Activated CD4-positive, alpha-beta memory T cell treated with anti-CD3 and anti-CD28 coated beads for 36 hours (primary cell): ENCODE measurements around the gene RPS2. TPM values are rescaled to one million over a fixed set of nuclear protein-coding genes. Genes with fewer than 3 reads are reported as not detected.

Source experiments
- CTCF ChIA-PET: fragments of 350-600 bp; sonication (Branson Sonifier 250); formaldehyde crosslinking; loops from one replicate; lab custom pipeline; 2021; ENCODE audit warnings: antibody characterized with exemption, inconsistent platforms; lab: Charles Lee
- POLR2A ChIA-PET: fragments of 350-600 bp; sonication (Branson Sonifier 250); formaldehyde crosslinking; loops from one replicate; lab custom pipeline; 2021; ENCODE audit warnings: antibody characterized with exemption; lab: Charles Lee
- DNase-seq: peaks from one replicate; pipeline ENCODE4 v3.0.0-alpha.2; 2020
- H3K27ac Mint-ChIP-seq: one replicate; pipeline ENCODE4 v1.8.0; 2021; ENCODE audit warnings: mixed read lengths
- H3K27me3 Mint-ChIP-seq: one replicate; pipeline ENCODE4 v1.8.0; 2021; ENCODE audit warnings: mixed read lengths
- H3K36me3 Mint-ChIP-seq: one replicate; pipeline ENCODE4 v1.8.0; 2021; ENCODE audit warnings: mixed read lengths
- H3K4me1 Mint-ChIP-seq: one replicate; pipeline ENCODE4 v1.8.0; 2021; ENCODE audit warnings: low read depth, mixed read lengths
- H3K4me3 Mint-ChIP-seq: one replicate; pipeline ENCODE4 v1.8.0; 2021; ENCODE audit warnings: mild to moderate bottlenecking, mixed read lengths
- H3K9me3 Mint-ChIP-seq: one replicate; pipeline ENCODE4 v1.8.0; 2021; ENCODE audit warnings: mixed read lengths
- intact Hi-C: fragments of 100-400 bp; cut with micrococcal nuclease; formaldehyde crosslinking; loops from one replicate; pipeline ENCODE4 v1.15.1; 2023
- total RNA-seq, 2 experiments: library from RNA; stranded (reverse); gene quantifications; one replicate each; pipeline ENCODE4 v1.2.3, GENCODE V29; 2021

The RPS2 gene
- total RNA-seq, 2 experiments from 2014 or later = 5,123 to 5,136 TPM

- H3K36me3 Mint-ChIP-seq = peaks cover 4% of the 10 kb centered on the region
- intact Hi-C loops = no loop called here
- ChIA-PET CTCF (interaction anchor here (1.0 to 2.8 kb wide), 3 partner anchors 9 to 15 kb away, joined by 3 to 18 read pairs (median 12); no protein-coding TSS in a partner anchor), POLR2A (interaction anchor here (0.8 kb wide), 1 partner anchor 14 kb away, joined by 3 read pairs; no protein-coding TSS in a partner anchor)
- peaks cover 12% of the 10 kb centered on the region for H3K27me3 Mint-ChIP-seq
- no peaks in the 10 kb centered on the region for H3K9me3 Mint-ChIP-seq
- no peak for DNase-seq
- no peak within 1 kb of the TSS for H3K27ac Mint-ChIP-seq
- H3K4me1 Mint-ChIP-seq = peaks cover 33% of the 10 kb centered on the region
- peak within 1 kb of the TSS; percentile 71 for H3K4me3 Mint-ChIP-seq
Observed at GRCh38 chr16:1989209-1990100, 24.8 kb upstream of the RPS2 start, which contains the start of gene SYNGR3. Gene SYNGR3 (plus strand): TSS chr16:1989970. CDS start chr16:1990103, 133 bp downstream.

GRCh38 chr16:1987198-1987597, 22.6 kb upstream of the RPS2 start:
- no peak overlapping the region for H3K27ac Mint-ChIP-seq
- H3K4me1 Mint-ChIP-seq = peaks cover 26% of the 10 kb centered on the region
- H3K9me3 Mint-ChIP-seq = no peaks in the 10 kb centered on the region
- no peak overlapping the region for H3K4me3 Mint-ChIP-seq
- DNase-seq = no peak
- H3K27me3 Mint-ChIP-seq = peaks cover 23% of the 10 kb centered on the region
- CTCF ChIA-PET = interaction anchor here (1.3 to 2.7 kb wide), 2 partner anchors 9 to 17 kb away, joined by 3 to 12 read pairs; no protein-coding TSS in a partner anchor
- POLR2A ChIA-PET = interaction anchor here (1.9 kb wide), 1 partner anchor 16 kb away, joined by 8 read pairs; the partner anchor contains the start of gene TBL3
- H3K36me3 Mint-ChIP-seq = peaks cover 4% of the 10 kb centered on the region
- intact Hi-C loops = no loop called here

DNA sequence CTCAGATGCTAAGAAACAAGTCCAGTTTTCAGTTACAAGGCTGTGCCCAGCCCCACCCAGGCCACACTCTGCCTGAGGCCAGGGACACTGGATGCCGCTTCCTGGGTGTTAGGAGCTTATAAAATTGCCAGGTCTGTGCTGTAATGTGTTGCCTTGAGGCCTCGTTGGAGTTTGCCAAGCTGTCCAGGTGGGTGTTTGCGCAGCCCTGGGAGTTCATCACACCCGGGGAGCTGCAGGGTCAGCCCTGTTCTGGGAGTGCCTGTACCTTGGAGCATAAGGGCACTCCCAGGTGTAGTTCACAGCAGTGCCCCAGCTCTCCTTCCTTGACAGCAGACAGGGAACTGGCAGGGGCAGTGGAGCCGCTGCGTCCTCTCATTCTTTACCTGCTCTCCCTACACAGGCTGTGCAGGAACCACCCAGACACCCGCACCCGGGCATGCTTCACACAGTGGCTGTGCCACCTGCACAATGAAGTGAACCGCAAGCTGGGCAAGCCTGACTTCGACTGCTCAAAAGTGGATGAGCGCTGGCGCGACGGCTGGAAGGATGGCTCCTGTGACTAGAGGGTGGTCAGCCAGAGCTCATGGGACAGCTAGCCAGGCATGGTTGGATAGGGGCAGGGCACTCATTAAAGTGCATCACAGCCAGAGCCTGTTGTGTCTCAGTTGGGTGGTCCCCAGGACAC, 21.0 kb upstream of the RPS2 start:
- intact Hi-C loops = no loop called here
- no peak overlapping the region for H3K27ac Mint-ChIP-seq

DNA sequence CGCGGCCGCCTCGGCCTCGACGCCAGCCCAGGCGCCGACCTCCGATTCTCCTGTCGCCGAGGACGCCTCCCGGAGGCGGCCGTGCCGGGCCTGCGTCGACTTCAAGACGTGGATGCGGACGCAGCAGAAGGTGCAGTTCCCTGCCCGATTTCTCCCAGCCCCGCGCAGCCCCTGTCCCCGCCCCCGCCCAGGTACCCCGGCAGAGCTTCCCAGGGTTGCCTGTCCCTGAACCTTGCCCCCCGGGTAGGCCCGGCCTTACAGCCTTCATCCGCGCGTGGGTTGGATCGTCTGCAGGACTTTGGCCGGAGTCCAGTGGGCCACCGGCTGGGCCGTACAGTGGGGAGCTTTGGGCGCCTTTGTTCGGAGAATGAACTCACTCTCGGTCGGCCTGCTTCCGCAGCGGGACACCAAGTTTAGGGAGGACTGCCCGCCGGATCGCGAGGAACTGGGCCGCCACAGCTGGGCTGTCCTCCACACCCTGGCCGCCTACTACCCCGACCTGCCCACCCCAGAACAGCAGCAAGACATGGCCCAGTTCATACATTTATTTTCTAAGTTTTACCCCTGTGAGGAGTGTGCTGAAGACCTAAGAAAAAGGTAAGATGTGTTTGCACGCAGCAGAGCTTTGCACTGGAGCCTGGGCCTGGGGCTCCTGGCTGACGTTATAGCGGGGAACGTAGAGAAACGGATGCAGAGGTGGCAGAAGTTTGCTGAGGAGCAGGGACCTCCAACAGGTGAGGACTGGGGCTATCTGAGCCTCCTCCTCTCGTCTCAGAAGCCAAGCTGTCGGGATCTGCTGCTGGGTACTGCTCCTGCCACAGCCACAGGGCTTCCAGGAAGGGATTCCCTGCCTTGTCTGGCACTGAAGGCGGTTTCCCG, 20.0 kb upstream of the RPS2 start:
- H3K4me3 Mint-ChIP-seq = peak overlapping the region; percentile 81
- H3K27me3 Mint-ChIP-seq = peaks cover 36% of the 10 kb centered on the region
- POLR2A ChIA-PET = interaction anchor here (1.6 to 3.6 kb wide), 3 partner anchors 20 to 23 kb away, joined by 5 to 22 read pairs (median 8); partner anchors contain the start of gene RPS2
- no peak for DNase-seq
- peak overlapping the region; percentile 58 for H3K27ac Mint-ChIP-seq
- CTCF ChIA-PET = interaction anchor here (0.6 to 2.4 kb wide), 3 partner anchors 19 to 24 kb away, joined by 3 to 15 read pairs (median 3); partner anchors contain the start of gene RPS2
- intact Hi-C loops = loop anchor here (1.0 kb wide), 1 partner anchor 8 kb away; no protein-coding TSS in a partner anchor
- H3K36me3 Mint-ChIP-seq = peaks cover 4% of the 10 kb centered on the region
- H3K4me1 Mint-ChIP-seq = peaks cover 15% of the 10 kb centered on the region
- H3K9me3 Mint-ChIP-seq = no peaks in the 10 kb centered on the region

More for the DNA sequence above, 21.0 kb upstream of the RPS2 start:
- peaks cover 33% of the 10 kb centered on the region for H3K27me3 Mint-ChIP-seq
- ChIA-PET CTCF (interaction anchor here (2.4 kb wide), 1 partner anchor 18 kb away, joined by 15 read pairs; no protein-coding TSS in a partner anchor), POLR2A (interaction anchor here (1.6 to 3.6 kb wide), 3 partner anchors 20 to 25 kb away, joined by 5 to 22 read pairs (median 8); partner anchors contain the start of gene RPS2)
- H3K9me3 Mint-ChIP-seq = no peaks in the 10 kb centered on the region
- H3K36me3 Mint-ChIP-seq = peaks cover 4% of the 10 kb centered on the region
- no peak for DNase-seq
- H3K4me1 Mint-ChIP-seq = peaks cover 15% of the 10 kb centered on the region
- peak overlapping the region; percentile 81 for H3K4me3 Mint-ChIP-seq

GRCh38 chr16:1983544-1984346, 19.1 kb upstream of the RPS2 start, which contains the start of gene GFER:
Gene GFER (plus strand): TSS chr16:1984193. CDS start chr16:1984219, 26 bp downstream.
- DNase-seq = peak; percentile 88
- ChIA-PET POLR2A (interaction anchor here (1.9 to 3.6 kb wide), 3 partner anchors 12 to 23 kb away, joined by 8 to 22 read pairs (median 15); partner anchors contain the start of genes RPS2 and TBL3), CTCF (interaction anchor here (0.6 to 2.4 kb wide), 4 partner anchors 19 to 25 kb away, joined by 3 to 15 read pairs (median 8); partner anchors contain the start of gene RPS2)
- Mint-ChIP-seq H3K36me3 (peaks cover 7% of the 10 kb centered on the region), H3K4me3 (peak within 1 kb of the TSS; percentile 81), H3K27me3 (peaks cover 28% of the 10 kb centered on the region), H3K9me3 (no peaks in the 10 kb centered on the region), H3K4me1 (peaks cover 15% of the 10 kb centered on the region), H3K27ac (peak within 1 kb of the TSS; percentile 58)
- intact Hi-C loops = loop anchor here (1.0 kb wide), 1 partner anchor 9 kb away; no protein-coding TSS in a partner anchor

DNA sequence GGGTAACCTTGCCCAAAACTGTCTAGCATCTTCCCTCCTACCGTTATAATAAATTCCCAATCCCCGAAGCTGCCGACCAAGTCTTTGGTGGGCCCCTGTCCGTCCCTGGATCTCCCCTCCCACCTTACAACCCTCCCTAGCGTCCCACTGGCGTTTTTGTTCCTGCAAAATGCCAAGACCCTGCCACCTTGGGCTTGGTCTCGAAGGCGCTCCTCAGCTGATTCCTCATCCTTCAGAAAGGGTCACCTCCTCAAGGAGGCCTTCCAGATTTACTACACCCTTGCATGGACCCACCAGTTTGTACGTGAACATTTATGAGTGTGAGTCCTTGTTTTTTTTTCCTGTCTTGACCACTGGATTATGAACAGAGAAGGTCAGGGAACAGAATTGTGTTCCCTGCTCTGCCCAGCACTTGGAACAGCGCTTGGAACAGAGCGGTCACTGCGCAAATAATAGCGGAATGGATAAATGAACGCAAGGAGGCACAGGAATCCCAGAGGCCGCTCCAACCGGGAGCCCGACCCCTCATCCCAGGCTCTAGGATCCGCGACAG, 18.4 kb upstream of the RPS2 start:
- CTCF ChIA-PET = interaction anchor here (0.8 to 2.0 kb wide), 2 partner anchors 21 to 157 kb away, joined by 6 to 13 read pairs; no protein-coding TSS in a partner anchor
- Mint-ChIP-seq H3K4me1 (peaks cover 15% of the 10 kb centered on the region), H3K27me3 (peaks cover 26% of the 10 kb centered on the region), H3K9me3 (no peaks in the 10 kb centered on the region), H3K27ac (no peak overlapping the region), H3K36me3 (peaks cover 10% of the 10 kb centered on the region), H3K4me3 (peak overlapping the region; percentile 81)
- POLR2A ChIA-PET = interaction anchor here (0.7 to 3.6 kb wide), 6 partner anchors 8 to 156 kb away, joined by 3 to 22 read pairs (median 6); partner anchors contain the start of genes RPS2 and TBL3
- intact Hi-C loops = no loop called here
- no peak for DNase-seq

DNA sequence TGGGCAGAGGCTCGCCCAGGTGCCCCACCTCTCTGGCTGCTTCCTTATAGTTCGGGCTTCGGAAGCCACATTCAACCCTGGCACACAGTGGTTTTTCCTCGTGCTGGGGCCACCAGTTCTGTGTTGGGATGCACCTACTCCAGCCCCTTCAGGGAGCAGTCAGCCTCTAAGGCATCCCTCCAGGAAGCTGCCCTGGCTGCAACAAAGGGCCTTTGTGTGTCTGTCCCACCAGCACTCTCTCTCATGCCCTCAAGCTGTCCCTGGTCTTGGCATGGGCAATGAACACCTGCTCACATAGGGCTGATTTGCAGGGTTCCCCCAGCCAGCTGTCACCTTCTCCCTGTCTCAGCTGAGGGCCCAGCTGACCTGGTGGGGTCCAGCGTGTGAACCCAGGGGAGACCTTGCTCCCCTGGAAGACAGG, 17.4 kb upstream of the RPS2 start:
- H3K36me3 Mint-ChIP-seq = peaks cover 13% of the 10 kb centered on the region
- no peak overlapping the region for H3K4me3 Mint-ChIP-seq
- peaks cover 26% of the 10 kb centered on the region for H3K27me3 Mint-ChIP-seq
- intact Hi-C loops = no loop called here
- no peak overlapping the region for H3K27ac Mint-ChIP-seq
- no peaks in the 10 kb centered on the region for H3K9me3 Mint-ChIP-seq
- CTCF ChIA-PET = interaction anchor here (2.0 kb wide), 1 partner anchor 22 kb away, joined by 13 read pairs; no protein-coding TSS in a partner anchor
- POLR2A ChIA-PET = interaction anchor here (1.3 to 3.2 kb wide), 4 partner anchors 9 to 21 kb away, joined by 4 to 15 read pairs (median 6); partner anchors contain the start of genes RPS2 and TBL3
- peaks cover 15% of the 10 kb centered on the region for H3K4me1 Mint-ChIP-seq
- DNase-seq = no peak

DNA sequence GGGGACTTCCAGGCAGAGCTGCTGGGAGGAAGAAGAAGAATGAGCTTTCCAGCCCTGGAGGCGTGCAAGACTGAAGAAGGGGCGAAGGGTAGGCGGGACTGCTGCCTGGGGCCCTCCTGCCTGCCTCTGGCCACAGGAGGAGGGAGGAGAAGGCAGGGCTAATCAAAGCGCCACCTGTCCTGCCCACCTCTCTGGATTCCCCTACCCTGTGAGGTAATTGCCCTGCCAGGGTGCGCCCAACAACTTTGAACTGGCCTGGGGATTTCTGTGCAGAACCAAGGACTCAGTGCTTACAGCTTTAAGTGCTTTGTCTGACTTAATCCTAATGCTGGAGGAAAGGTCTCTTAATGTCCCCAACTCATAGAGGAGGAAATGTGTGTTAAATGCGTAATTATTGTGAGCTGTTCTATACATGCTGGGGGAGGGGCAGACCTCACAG, 16.8 kb upstream of the RPS2 start, which contains the start of gene NOXO1:
Gene NOXO1 (minus strand): TSS at position 72 of the 439 bp plus-strand sequence. CDS start 290 bp downstream, outside the sequence.
- POLR2A ChIA-PET = interaction anchor here (0.7 to 3.2 kb wide), 4 partner anchors 10 to 21 kb away, joined by 4 to 15 read pairs (median 6); partner anchors contain the start of genes RPS2 and TBL3
- intact Hi-C loops = no loop called here
- no peak within 1 kb of the TSS for H3K4me3 Mint-ChIP-seq

DNA sequence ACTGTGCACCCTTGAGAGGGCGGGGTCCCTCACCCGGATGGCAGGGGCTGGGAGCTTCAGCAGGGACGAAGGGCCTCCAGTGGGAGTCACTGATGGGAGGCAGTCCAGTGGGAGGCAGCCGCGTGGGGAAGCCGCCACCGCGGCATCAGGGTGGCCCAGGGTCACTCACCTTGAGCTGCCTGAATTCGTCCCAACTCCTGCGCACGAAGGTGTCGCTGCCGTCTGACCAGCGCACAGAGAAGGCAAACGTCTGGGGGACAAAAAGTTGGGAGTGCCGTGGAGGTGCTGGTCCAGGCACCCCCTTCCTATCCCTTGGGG, 16.1 kb upstream of the RPS2 start:
- ChIA-PET POLR2A (interaction anchor here (2.4 to 3.2 kb wide), 2 partner anchors 9 to 20 kb away, joined by 7 to 15 read pairs; partner anchors contain the start of gene TBL3), CTCF (interaction anchor here (1.3 kb wide), 1 partner anchor 159 kb away, joined by 3 read pairs; no protein-coding TSS in a partner anchor)
- intact Hi-C loops = no loop called here
- H3K4me1 Mint-ChIP-seq = peaks cover 15% of the 10 kb centered on the region
- no peak overlapping the region for H3K4me3 Mint-ChIP-seq
- H3K36me3 Mint-ChIP-seq = peaks cover 19% of the 10 kb centered on the region
- H3K27me3 Mint-ChIP-seq = peaks cover 26% of the 10 kb centered on the region
- no peaks in the 10 kb centered on the region for H3K9me3 Mint-ChIP-seq
- no peak overlapping the region for H3K27ac Mint-ChIP-seq
- no peak for DNase-seq

More for the DNA sequence above, 16.8 kb upstream of the RPS2 start, which contains the start of gene NOXO1:
- Mint-ChIP-seq H3K36me3 (peaks cover 14% of the 10 kb centered on the region), H3K27ac (no peak within 1 kb of the TSS), H3K4me1 (peaks cover 15% of the 10 kb centered on the region), H3K27me3 (peaks cover 26% of the 10 kb centered on the region), H3K9me3 (no peaks in the 10 kb centered on the region)
- DNase-seq = no peak
- CTCF ChIA-PET = interaction anchor here (2.0 kb wide), 1 partner anchor 23 kb away, joined by 13 read pairs; no protein-coding TSS in a partner anchor
